Natural killer cell treated with Interleukin-12 subunit alpha and Interleukin-12 subunit beta and Interleukin-15 and Interleukin-18, amount 100 ng/mL, for 72 hours (primary cell): ENCODE results near the gene ATL2. TPM values are rescaled to one million over a fixed set of nuclear protein-coding genes. Genes with fewer than 3 reads are reported as not detected.

Experiments used
- ATAC-seq, 2 donors: fragments of 150-1000 bp; cut with Tn5 transposase in 1 of 2; sonication (Bioruptor Pico), chemical (Tn5 transposase) in 1 of 2; 2 replicates each; pipeline ENCODE4 v1.10.0; 2021
- DNase-seq: peaks from one replicate; pipeline ENCODE4 v3.0.0; 2022; ENCODE audit warnings: low spot score
- H3K27ac Mint-ChIP-seq, 2 donors: 1 replicate in 1 of 2; 2 replicates in 1 of 2; pipeline ENCODE4 v1.8.0; 2022; ENCODE audit warnings: mixed read lengths in 2 of 2, mild to moderate bottlenecking in 1 of 2, moderate library complexity in 1 of 2
- H3K27me3 Mint-ChIP-seq, 2 donors: 1 replicate in 1 of 2; 2 replicates in 1 of 2; pipeline ENCODE4 v1.8.0; 2022; ENCODE audit warnings: mixed read lengths in 2 of 2
- H3K36me3 Mint-ChIP-seq: one replicate; pipeline ENCODE4 v1.8.0; 2022; ENCODE audit warnings: mixed read lengths
- H3K4me1 Mint-ChIP-seq, 2 donors: 1 replicate in 1 of 2; 2 replicates in 1 of 2; pipeline ENCODE4 v1.8.0; 2022; ENCODE audit warnings: low read depth in 2 of 2, mixed read lengths in 2 of 2, mild to moderate bottlenecking in 1 of 2
- H3K4me3 Mint-ChIP-seq: one replicate; pipeline ENCODE4 v1.8.0; 2022; ENCODE audit warnings: mixed read lengths
- H3K9me3 Mint-ChIP-seq: 2 replicates; pipeline ENCODE4 v1.8.0; 2022; ENCODE audit warnings: mixed read lengths
- total RNA-seq, 2 donors: library from RNA; stranded (reverse); gene quantifications; one replicate each; pipeline ENCODE4 v1.2.3, GENCODE V29; 2022

Gene ATL2
- total RNA-seq, 2 donors from 2014 or later = 53.1 to 69.8 TPM

GRCh38 chr2:38255211-38255610, 121.9 kb downstream of the ATL2 start:
- Mint-ChIP-seq H3K9me3 (no peaks in the 10 kb centered on the region), H3K36me3 (no peaks in the 10 kb centered on the region), H3K4me3 (no peak overlapping the region), H3K27ac (no peak overlapping the region), H3K27me3 (peaks cover 11 to 20% of the 10 kb centered on the region in 2 donors), H3K4me1 (no peaks in the 10 kb centered on the region)
- DNase-seq (no peak), ATAC-seq (no peak)

- Mint-ChIP-seq H3K27me3 (peaks cover 10 to 20% of the 10 kb centered on the region in 2 donors), H3K4me3 (no peak overlapping the region), H3K9me3 (no peaks in the 10 kb centered on the region), H3K27ac (no peak overlapping the region), H3K36me3 (no peaks in the 10 kb centered on the region), H3K4me1 (no peaks in the 10 kb centered on the region)
- ATAC-seq = no peak
- no peak for DNase-seq
These were observed 122.3 kb downstream of the ATL2 start for GRCh38 chr2:38254796-38255195.

GRCh38 chr2:38251940-38252339, 125.1 kb downstream of the ATL2 start:
- DNase-seq (no peak), ATAC-seq (no peak)
- no peaks in the 10 kb centered on the region for H3K9me3 Mint-ChIP-seq
- H3K27me3 Mint-ChIP-seq = peaks cover 10 to 14% of the 10 kb centered on the region in 2 donors
- no peak overlapping the region for H3K27ac Mint-ChIP-seq
- no peaks in the 10 kb centered on the region for H3K36me3 Mint-ChIP-seq
- no peaks in the 10 kb centered on the region for H3K4me1 Mint-ChIP-seq
- no peak overlapping the region for H3K4me3 Mint-ChIP-seq

GRCh38 chr2:38248707-38249106, 128.4 kb downstream of the ATL2 start:
- Mint-ChIP-seq H3K27ac (no peak overlapping the region), H3K4me1 (no peaks in the 10 kb centered on the region), H3K27me3 (peaks cover 0 to 10% of the 10 kb centered on the region in 2 donors), H3K9me3 (no peaks in the 10 kb centered on the region), H3K4me3 (no peak overlapping the region), H3K36me3 (no peaks in the 10 kb centered on the region)
- DNase-seq = no peak
- ATAC-seq = no peak

- H3K27ac Mint-ChIP-seq = no peak overlapping the region
- ATAC-seq = no peak
- H3K4me1 Mint-ChIP-seq = no peaks in the 10 kb centered on the region
- no peaks in the 10 kb centered on the region for H3K9me3 Mint-ChIP-seq
- no peaks in the 10 kb centered on the region for H3K36me3 Mint-ChIP-seq
- DNase-seq = no peak
- H3K4me3 Mint-ChIP-seq = no peak overlapping the region
- H3K27me3 Mint-ChIP-seq = peaks cover 0 to 10% of the 10 kb centered on the region in 2 donors
These were observed 128.8 kb downstream of the ATL2 start for GRCh38 chr2:38248255-38248654.

GRCh38 chr2:38246105-38246504, 131.0 kb downstream of the ATL2 start:
- DNase-seq = no peak
- H3K4me3 Mint-ChIP-seq = no peak overlapping the region
- H3K36me3 Mint-ChIP-seq = no peaks in the 10 kb centered on the region

GRCh38 chr2:38245114-38245641, 131.9 kb downstream of the ATL2 start:
- ATAC-seq (no peak), DNase-seq (no peak)
- Mint-ChIP-seq H3K27ac (no peak overlapping the region), H3K4me3 (no peak overlapping the region), H3K36me3 (no peaks in the 10 kb centered on the region), H3K9me3 (no peaks in the 10 kb centered on the region), H3K4me1 (no peaks in the 10 kb centered on the region), H3K27me3 (peaks cover 5 to 8% of the 10 kb centered on the region in 2 donors)

More at GRCh38 chr2:38246105-38246504, 131.0 kb downstream of the ATL2 start:
- no peaks in the 10 kb centered on the region for H3K4me1 Mint-ChIP-seq
- no peak for ATAC-seq
- no peak overlapping the region for H3K27ac Mint-ChIP-seq
- no peaks in the 10 kb centered on the region for H3K9me3 Mint-ChIP-seq
- H3K27me3 Mint-ChIP-seq = peaks cover 8% of the 10 kb centered on the region in 2 donors

GRCh38 chr2:38244301-38244700, 132.8 kb downstream of the ATL2 start:
- H3K36me3 Mint-ChIP-seq = no peaks in the 10 kb centered on the region
- no peak overlapping the region for H3K4me3 Mint-ChIP-seq
- H3K27ac Mint-ChIP-seq = no peak overlapping the region
- H3K9me3 Mint-ChIP-seq = no peaks in the 10 kb centered on the region
- ATAC-seq (no peak), DNase-seq (no peak)
- H3K4me1 Mint-ChIP-seq = no peaks in the 10 kb centered on the region
- H3K27me3 Mint-ChIP-seq = peaks cover 5 to 8% of the 10 kb centered on the region in 2 donors

Other genes with a start within 250 kb of the ATL2 start
- gene HNRNPLL, start 225.7 kb upstream of the ATL2 start, total RNA-seq = 10 to 100 TPM; 54.5 to 88.4 TPM